Measurements from ENCODE around the gene CERS6.

GRCh38 chr2:168684921-168685599 lies 229.0 kb downstream of the CERS6 start:
- TF ChIP-seq, protein P1, sequence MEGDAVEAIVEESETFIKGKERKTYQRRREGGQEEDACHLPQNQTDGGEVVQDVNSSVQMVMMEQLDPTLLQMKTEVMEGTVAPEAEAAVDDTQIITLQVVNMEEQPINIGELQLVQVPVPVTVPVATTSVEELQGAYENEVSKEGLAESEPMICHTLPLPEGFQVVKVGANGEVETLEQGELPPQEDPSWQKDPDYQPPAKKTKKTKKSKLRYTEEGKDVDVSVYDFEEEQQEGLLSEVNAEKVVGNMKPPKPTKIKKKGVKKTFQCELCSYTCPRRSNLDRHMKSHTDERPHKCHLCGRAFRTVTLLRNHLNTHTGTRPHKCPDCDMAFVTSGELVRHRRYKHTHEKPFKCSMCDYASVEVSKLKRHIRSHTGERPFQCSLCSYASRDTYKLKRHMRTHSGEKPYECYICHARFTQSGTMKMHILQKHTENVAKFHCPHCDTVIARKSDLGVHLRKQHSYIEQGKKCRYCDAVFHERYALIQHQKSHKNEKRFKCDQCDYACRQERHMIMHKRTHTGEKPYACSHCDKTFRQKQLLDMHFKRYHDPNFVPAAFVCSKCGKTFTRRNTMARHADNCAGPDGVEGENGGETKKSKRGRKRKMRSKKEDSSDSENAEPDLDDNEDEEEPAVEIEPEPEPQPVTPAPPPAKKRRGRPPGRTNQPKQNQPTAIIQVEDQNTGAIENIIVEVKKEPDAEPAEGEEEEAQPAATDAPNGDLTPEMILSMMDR (IDR thresholded peaks at IDR 0.05 in 8 of 11, conservative IDR thresholded peaks at IDR 0.05 in 3 of 11), result no peak
- no peak for TF ChIP-seq POLR2A (IDR thresholded peaks at IDR 0.05)

Measured in spleen (tissue), 7 donors.